B cell (primary cell): ENCODE results near the gene EYS. TPM values are rescaled to one million over a fixed set of nuclear protein-coding genes. Genes with fewer than 3 reads are reported as not detected.

Source experiments
- ATAC-seq: fragments of 200-7000 bp; cut with Tn5 transposase; one replicate; pipeline ENCODE4 v1.10.0; 2021; ENCODE audit warnings: low read depth, mild to moderate bottlenecking, moderate number of reproducible peaks, moderate library complexity
- CTCF ChIA-PET: fragments of 350-600 bp; sonication (Branson Sonifier 250); formaldehyde crosslinking; loops from one replicate; lab custom pipeline; 2021; ENCODE audit warnings: antibody characterized with exemption, inconsistent platforms; lab: Charles Lee
- POLR2A ChIA-PET: fragments of 350-600 bp; sonication (Branson Sonifier 250); formaldehyde crosslinking; loops from one replicate; lab custom pipeline; 2021; ENCODE audit warnings: antibody characterized with exemption; lab: Charles Lee
- DNase-seq: peaks from one replicate; pipeline ENCODE4 v3.0.0; 2013
- H2AFZ ChIP-seq: 2 replicates; pipeline ENCODE4 v1.6.1; 2012; ENCODE audit warnings: mild to moderate bottlenecking, low read depth, low read length; ENCODE audit not compliant: insufficient read depth, poor library complexity, severe bottlenecking
- H3K27ac ChIP-seq, 2 donors: 1 replicate in 1 of 2; 2 replicates in 1 of 2; pipeline ENCODE4 v1.5.1; 2012 to 2013; ENCODE audit warnings: low read length in 2 of 2, mild to moderate bottlenecking in 2 of 2, moderate library complexity in 1 of 2
- H3K27me3 ChIP-seq, 4 experiments: fragments of 200-600 bp in 1 of 4; sonication (generic) in 1 of 4; replicated peaks in 1 of 4; 1 replicate in 2 of 4; 2 replicates in 2 of 4; pipeline versions ENCODE4 v1.6.1 to v1.7.0; 2013 to 2016; ENCODE audit warnings: low read length in 3 of 4, mild to moderate bottlenecking in 2 of 4, mixed read lengths in 1 of 4, moderate library complexity in 1 of 4; ENCODE audit not compliant: insufficient read depth in 4 of 4, control insufficient read depth in 3 of 4; ENCODE audit errors: control extremely low read depth in 1 of 4
- H3K36me3 ChIP-seq, 2 experiments: replicated peaks in 1 of 2; 1 replicate in 1 of 2; 2 replicates in 1 of 2; pipeline versions ENCODE4 v1.6.1 to v1.7.1; 2013; ENCODE audit warnings: low read length in 1 of 2; ENCODE audit not compliant: insufficient read depth in 2 of 2, control insufficient read depth in 1 of 2; ENCODE audit errors: control extremely low read depth in 1 of 2, extremely low read depth in 1 of 2
- H3K4me1 ChIP-seq, 2 donors: fragments of 200-600 bp in 1 of 2; sonication (generic) in 1 of 2; 1 replicate in 1 of 2; 2 replicates in 1 of 2; pipeline versions ENCODE4 v1.5.1 to v1.6.1; 2013 to 2017; ENCODE audit warnings: low read length in 2 of 2; ENCODE audit not compliant: control insufficient read depth in 2 of 2, insufficient read depth in 2 of 2
- H3K4me2 ChIP-seq: replicated peaks from 2 replicates; pipeline ENCODE3; 2012; ENCODE audit warnings: mild to moderate bottlenecking, low read depth, low read length; ENCODE audit not compliant: poor library complexity, severe bottlenecking
- H3K4me3 ChIP-seq, 5 experiments: fragments of 200-600 bp in 1 of 5; sonication (generic) in 1 of 5; 1 replicate in 3 of 5; 2 replicates in 2 of 5; pipeline versions ENCODE4 v1.5.1 to v1.7.0; 2011 to 2016; ENCODE audit warnings: low read length in 4 of 5, mild to moderate bottlenecking in 4 of 5, low read depth in 2 of 5, control low read depth in 1 of 5, moderate library complexity in 1 of 5; ENCODE audit not compliant: insufficient read depth in 1 of 5; ENCODE audit errors: control extremely low read depth in 1 of 5, extremely low read depth in 1 of 5
- H3K79me2 ChIP-seq: fragments of 200-600 bp; sonication (generic); one replicate; pipeline ENCODE4 v1.6.0; 2016; ENCODE audit warnings: low read length; ENCODE audit not compliant: control insufficient read depth, insufficient read depth
- H3K9ac ChIP-seq: fragments of 200-600 bp; sonication (generic); 2 replicates; pipeline ENCODE4 v1.6.1; 2017; ENCODE audit warnings: mild to moderate bottlenecking, low read length, moderate library complexity
- H3K9me3 ChIP-seq, 3 donors: one replicate each; pipeline versions ENCODE4 v1.6.1 to v1.7.1; 2013; ENCODE audit warnings: low read length in 2 of 3; ENCODE audit not compliant: control insufficient read depth in 2 of 3, insufficient read depth in 1 of 3; ENCODE audit errors: control extremely low read depth in 1 of 3
- H4K20me1 ChIP-seq: 2 replicates; pipeline ENCODE4 v1.6.0; 2012; ENCODE audit warnings: mild to moderate bottlenecking, low read length; ENCODE audit not compliant: insufficient read depth, control insufficient read depth, poor library complexity, severe bottlenecking
- H3K27ac Mint-ChIP-seq: one replicate; pipeline ENCODE4 v1.8.0; 2021; ENCODE audit warnings: mixed read lengths
- H3K27me3 Mint-ChIP-seq: one replicate; pipeline ENCODE4 v1.8.0; 2021; ENCODE audit warnings: mixed read lengths
- H3K4me1 Mint-ChIP-seq: one replicate; pipeline ENCODE4 v1.8.0; 2021; ENCODE audit warnings: mixed read lengths
- H3K4me3 Mint-ChIP-seq: one replicate; pipeline ENCODE4 v1.8.0; 2021; ENCODE audit warnings: mixed read lengths
- H3K9me3 Mint-ChIP-seq: one replicate; pipeline ENCODE4 v1.8.0; 2022; ENCODE audit warnings: mixed read lengths; ENCODE audit not compliant: insufficient read depth
- EZH2 ChIP-seq: IDR thresholded peaks from 2 replicates; pipeline ENCODE4 v1.6.1; 2012; ENCODE audit warnings: borderline replicate concordance, low read depth, mild to moderate bottlenecking, moderate library complexity, low read length; ENCODE audit not compliant: insufficient read depth, poor library complexity, severe bottlenecking
- WGBS: methylation state at CpG from one replicate; pipeline ENCODE4 v1.1.5; 2013; ENCODE audit warnings: missing lambda C conversion rate; ENCODE audit not compliant: insufficient coverage; 5-methylcytosine and 5-hydroxymethylcytosine counted together
- intact Hi-C: fragments of 100-400 bp; cut with micrococcal nuclease; formaldehyde crosslinking; loops from one replicate; pipeline ENCODE4 v1.10.0; 2022
- polyA plus RNA-seq: library from polyadenylated mRNA; depleted of rRNA; stranded (reverse); fragments of >200 nt; gene quantifications from 2 replicates; pipeline ENCODE4 v1.2.3, GENCODE V29; 2012
- total RNA-seq, 2 donors: library from RNA; stranded (reverse); fragments of 120-200 nt in 1 of 2; gene quantifications; 1 replicate in 1 of 2; 2 replicates in 1 of 2; pipeline versions ENCODE4 v1.2.3 to v1.2.4, GENCODE V29; 2013 to 2022
- TF ChIP-seq, protein P1 (sequence below): fragments of 200-600 bp; IDR thresholded peaks from one replicate; pipeline ENCODE4 v1.8.0; 2022; ENCODE audit warnings: antibody characterized with exemption, mild to moderate bottlenecking

The EYS gene
- total and polyA plus RNA-seq, 2 donors (not counting 1 experiment from before 2014, with no cell fraction given), result not detected

- no peaks in the 10 kb centered on the region for H3K27me3 Mint-ChIP-seq
- POLR2A ChIA-PET, result no interaction called here
- intact Hi-C loops, result no loop called here
- ATAC-seq (no peak), DNase-seq (no peak)
- WGBS, result no CpG with 5 or more reads among the region's 4 CpGs
- H3K4me3 ChIP-seq, result no peak overlapping the region
- no peaks in the 10 kb centered on the region for H3K4me1 ChIP-seq
- CTCF ChIA-PET, result no interaction called here
- no peak overlapping the region for H3K4me2 ChIP-seq
- H4K20me1 ChIP-seq, result no peaks in the 10 kb centered on the region
- H3K79me2 ChIP-seq, result no peaks in the 10 kb centered on the region
- H3K4me3 Mint-ChIP-seq, result no peak overlapping the region
- no peaks in the 10 kb centered on the region for H3K9me3 Mint-ChIP-seq
- H3K4me1 Mint-ChIP-seq, result no peaks in the 10 kb centered on the region
- H3K27ac Mint-ChIP-seq, result no peak overlapping the region
- no peak overlapping the region for H2AFZ ChIP-seq
- no peak overlapping the region for H3K27ac ChIP-seq
- no peaks in the 10 kb centered on the region for H3K27me3 ChIP-seq
- H3K9ac ChIP-seq, result no peak overlapping the region
- no peaks in the 10 kb centered on the region for H3K9me3 ChIP-seq
- no peaks in the 10 kb centered on the region for H3K36me3 ChIP-seq
- TF ChIP-seq, protein P1, sequence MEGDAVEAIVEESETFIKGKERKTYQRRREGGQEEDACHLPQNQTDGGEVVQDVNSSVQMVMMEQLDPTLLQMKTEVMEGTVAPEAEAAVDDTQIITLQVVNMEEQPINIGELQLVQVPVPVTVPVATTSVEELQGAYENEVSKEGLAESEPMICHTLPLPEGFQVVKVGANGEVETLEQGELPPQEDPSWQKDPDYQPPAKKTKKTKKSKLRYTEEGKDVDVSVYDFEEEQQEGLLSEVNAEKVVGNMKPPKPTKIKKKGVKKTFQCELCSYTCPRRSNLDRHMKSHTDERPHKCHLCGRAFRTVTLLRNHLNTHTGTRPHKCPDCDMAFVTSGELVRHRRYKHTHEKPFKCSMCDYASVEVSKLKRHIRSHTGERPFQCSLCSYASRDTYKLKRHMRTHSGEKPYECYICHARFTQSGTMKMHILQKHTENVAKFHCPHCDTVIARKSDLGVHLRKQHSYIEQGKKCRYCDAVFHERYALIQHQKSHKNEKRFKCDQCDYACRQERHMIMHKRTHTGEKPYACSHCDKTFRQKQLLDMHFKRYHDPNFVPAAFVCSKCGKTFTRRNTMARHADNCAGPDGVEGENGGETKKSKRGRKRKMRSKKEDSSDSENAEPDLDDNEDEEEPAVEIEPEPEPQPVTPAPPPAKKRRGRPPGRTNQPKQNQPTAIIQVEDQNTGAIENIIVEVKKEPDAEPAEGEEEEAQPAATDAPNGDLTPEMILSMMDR, result no peak
- TF ChIP-seq EZH2, result no peak
Measured at GRCh38 chr6:63859528-63859927, 1847.5 kb downstream of the EYS start.

GRCh38 chr6:63858691-63859090, 1848.3 kb downstream of the EYS start:
- POLR2A ChIA-PET, result no interaction called here

More at GRCh38 chr6:63858691-63859090, 1848.3 kb downstream of the EYS start:
- DNase-seq (no peak), ATAC-seq (no peak)
- Mint-ChIP-seq H3K4me3 (no peak overlapping the region), H3K9me3 (no peaks in the 10 kb centered on the region), H3K4me1 (no peaks in the 10 kb centered on the region), H3K27ac (no peak overlapping the region), H3K27me3 (no peaks in the 10 kb centered on the region)
- Histone ChIP-seq H4K20me1 (no peaks in the 10 kb centered on the region), H3K79me2 (no peaks in the 10 kb centered on the region), H3K9me3 (no peaks in the 10 kb centered on the region), H3K4me1 (no peaks in the 10 kb centered on the region), H3K36me3 (no peaks in the 10 kb centered on the region), H2AFZ (no peak overlapping the region), H3K27ac (no peak overlapping the region), H3K4me3 (no peak overlapping the region), H3K4me2 (no peak overlapping the region), H3K27me3 (no peaks in the 10 kb centered on the region), H3K9ac (no peak overlapping the region)
- WGBS, result 82% methylated on average over 2 of the region's 2 CpGs
- intact Hi-C loops, result no loop called here
- CTCF ChIA-PET, result no interaction called here
- TF ChIP-seq, protein P1, result no peak
- no peak for TF ChIP-seq EZH2
